ENCODE data around the gene IPPK.

IPPK gene

DNA sequence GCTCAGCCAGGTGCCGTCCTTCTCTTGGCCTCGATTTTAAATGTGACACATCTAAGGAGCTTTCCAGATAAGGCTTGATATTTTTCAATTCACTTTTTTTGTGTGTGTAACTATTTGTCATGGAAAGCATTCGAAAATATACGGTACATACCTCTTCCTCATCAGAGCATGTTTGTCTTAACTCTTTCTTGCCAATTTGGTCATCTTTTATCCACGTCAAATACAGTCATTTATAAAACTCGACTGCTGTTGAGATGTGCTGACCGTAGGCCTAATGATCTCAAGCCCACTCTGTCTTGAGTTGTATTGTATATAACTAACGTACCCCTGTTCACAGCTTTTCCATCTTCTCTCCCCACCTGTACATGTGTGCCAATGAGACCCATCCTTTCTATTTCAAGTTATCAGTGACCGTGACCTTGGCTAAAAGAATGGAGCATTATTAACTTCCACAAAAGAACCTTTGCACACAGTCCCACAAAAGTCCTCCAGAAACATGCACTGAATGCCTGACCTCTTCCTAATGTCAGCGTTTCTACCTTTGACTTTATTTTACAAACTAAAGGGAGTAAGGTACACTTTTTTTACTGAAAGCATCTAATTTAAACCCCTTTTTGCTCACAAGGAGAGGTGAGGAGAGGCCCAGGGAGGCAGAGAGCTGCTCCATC lies 61.6 kb downstream of the IPPK start:
- H3K27ac ChIP-seq = no peak overlapping the region
- TF ChIP-seq, protein P1, sequence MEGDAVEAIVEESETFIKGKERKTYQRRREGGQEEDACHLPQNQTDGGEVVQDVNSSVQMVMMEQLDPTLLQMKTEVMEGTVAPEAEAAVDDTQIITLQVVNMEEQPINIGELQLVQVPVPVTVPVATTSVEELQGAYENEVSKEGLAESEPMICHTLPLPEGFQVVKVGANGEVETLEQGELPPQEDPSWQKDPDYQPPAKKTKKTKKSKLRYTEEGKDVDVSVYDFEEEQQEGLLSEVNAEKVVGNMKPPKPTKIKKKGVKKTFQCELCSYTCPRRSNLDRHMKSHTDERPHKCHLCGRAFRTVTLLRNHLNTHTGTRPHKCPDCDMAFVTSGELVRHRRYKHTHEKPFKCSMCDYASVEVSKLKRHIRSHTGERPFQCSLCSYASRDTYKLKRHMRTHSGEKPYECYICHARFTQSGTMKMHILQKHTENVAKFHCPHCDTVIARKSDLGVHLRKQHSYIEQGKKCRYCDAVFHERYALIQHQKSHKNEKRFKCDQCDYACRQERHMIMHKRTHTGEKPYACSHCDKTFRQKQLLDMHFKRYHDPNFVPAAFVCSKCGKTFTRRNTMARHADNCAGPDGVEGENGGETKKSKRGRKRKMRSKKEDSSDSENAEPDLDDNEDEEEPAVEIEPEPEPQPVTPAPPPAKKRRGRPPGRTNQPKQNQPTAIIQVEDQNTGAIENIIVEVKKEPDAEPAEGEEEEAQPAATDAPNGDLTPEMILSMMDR (conservative IDR thresholded peaks at IDR 0.05) = no peak
- no peak for TF ChIP-seq ZFX (IDR thresholded peaks at IDR 0.05)

DNA sequence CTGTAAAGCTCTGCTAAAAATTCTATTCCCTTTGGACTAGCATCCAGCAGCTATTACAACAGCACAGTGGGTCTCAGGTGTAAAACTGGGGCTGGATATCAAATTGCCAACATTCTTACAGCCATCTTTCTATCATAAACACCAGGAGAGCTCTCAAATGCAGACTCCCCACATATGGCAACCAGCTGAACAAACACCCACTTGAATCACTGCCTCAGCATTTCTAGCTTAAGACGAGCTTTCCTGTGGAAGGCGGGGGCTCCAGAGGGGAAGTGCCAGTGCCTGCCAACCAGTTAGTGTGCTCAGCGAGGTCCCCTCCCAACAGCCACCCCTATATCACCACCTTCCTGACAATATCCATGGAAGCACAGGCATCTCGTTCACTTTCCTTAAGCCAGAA lies 62.2 kb downstream of the IPPK start:
- TF ChIP-seq ZFX (IDR thresholded peaks at IDR 0.05) = no peak
- TF ChIP-seq, protein P1 (conservative IDR thresholded peaks at IDR 0.05) = no peak

DNA sequence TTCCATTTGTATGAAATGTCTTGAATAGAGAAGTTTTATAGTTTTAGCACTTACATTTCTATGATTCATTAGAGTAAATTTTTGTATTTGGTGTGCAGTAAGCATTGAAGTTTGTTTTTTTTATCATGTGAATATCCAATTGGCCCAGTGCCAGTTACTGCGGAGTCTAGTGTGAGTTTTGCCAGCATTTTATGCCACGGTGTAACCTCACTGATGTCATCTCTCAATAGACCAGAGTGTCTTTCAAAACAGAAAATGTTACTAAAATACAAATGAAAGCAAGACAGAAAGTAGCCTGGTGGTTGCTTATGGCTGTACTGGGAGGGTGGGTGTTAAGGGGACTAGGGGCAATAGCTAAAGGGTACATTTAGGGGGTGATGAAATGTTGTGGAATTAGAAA lies 62.8 kb downstream of the IPPK start:
- TF ChIP-seq, protein P1 (conservative IDR thresholded peaks at IDR 0.05) = no peak
- no peak for TF ChIP-seq ZFX (IDR thresholded peaks at IDR 0.05)
- H3K27ac ChIP-seq = no peak overlapping the region

More for the DNA sequence above, 62.2 kb downstream of the IPPK start:
- no peak overlapping the region for H3K27ac ChIP-seq

DNA sequence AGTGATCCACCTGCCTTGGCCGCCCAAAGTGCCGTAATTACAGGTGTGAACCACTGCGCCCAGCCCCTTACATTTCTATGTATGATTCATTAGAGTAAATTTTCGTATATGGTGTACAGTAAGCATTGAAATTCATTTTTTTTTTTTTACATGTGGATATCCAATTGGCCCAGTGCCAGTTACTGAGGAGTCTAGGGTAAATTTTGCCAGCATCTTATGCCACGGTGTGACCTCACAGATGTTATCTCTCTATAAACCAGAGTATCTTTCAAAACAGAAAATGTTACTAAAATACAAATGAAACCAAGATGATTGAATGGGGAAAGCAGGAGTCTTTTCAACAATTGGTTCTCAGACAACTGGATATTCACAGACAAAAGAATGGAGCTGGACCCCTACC lies 64.7 kb downstream of the IPPK start:
- H3K27ac ChIP-seq = no peak overlapping the region
- no peak for TF ChIP-seq ZFX (IDR thresholded peaks at IDR 0.05)
- TF ChIP-seq, protein P1 (conservative IDR thresholded peaks at IDR 0.05) = no peak

DNA sequence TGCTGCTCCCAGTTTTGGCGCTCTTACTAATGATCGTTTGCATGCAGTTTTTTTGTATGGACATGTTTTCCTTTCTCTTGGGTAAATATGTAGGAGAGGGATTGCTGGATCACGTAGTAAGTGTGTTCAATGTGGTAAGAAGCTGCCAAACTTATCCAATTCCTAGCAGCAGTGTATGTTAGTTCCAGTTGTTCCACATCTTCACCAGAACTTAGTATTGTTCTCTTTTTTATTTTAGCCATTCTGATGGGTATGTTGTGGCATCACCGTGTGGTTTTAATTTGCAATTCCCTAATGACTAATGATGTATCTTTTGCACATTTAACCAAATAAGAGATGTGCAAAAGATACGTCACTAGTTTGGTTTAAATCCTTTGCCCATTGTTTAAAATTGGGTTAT lies 65.9 kb downstream of the IPPK start:
- no peak overlapping the region for H3K27ac ChIP-seq
- TF ChIP-seq, protein P1 (conservative IDR thresholded peaks at IDR 0.05) = no peak

DNA sequence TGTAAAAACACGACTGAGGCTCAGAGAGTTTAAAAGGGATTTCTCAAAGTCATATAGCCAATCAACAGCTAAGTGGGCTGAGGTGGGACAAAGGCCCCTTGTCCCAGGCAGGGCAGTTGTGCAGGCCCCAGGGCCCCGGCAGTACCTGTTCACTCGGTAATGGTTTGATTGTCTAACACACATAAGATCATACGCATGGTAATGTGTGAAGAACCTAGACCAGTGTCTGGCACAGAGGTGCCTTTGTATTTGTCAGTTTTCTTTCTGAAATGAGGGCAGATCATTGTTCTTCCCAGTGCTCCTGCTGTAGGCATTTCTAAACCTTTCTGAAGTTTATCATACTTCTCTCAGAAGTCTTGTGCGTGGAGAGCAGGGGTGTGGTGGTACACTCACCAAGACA lies 66.8 kb downstream of the IPPK start:
- TF ChIP-seq, protein P1 (conservative IDR thresholded peaks at IDR 0.05) = no peak
- no peak for TF ChIP-seq ZFX (IDR thresholded peaks at IDR 0.05)
- H3K27ac ChIP-seq = no peak overlapping the region

DNA sequence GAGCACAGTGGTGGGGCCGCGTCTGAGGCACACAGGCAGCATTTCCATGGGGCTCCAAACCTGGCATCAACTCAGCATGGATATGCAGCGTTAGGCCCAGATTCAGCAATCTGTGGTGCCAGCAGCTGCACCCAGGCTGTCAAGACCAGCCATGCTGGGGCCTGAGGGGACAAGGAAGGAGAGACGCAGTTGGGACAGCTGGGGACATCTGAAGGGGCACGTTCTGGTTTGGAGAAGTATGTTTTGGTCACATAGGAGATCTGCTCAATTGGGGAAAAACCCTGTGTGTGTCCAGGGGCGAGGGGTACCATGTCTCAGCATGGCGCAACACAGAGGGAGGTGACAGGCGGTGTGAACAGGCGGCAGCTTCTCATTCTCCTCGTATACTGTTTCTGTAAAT lies 67.5 kb downstream of the IPPK start:
- TF ChIP-seq, protein P1 (conservative IDR thresholded peaks at IDR 0.05) = no peak
- TF ChIP-seq ZFX (IDR thresholded peaks at IDR 0.05) = no peak
- H3K27ac ChIP-seq = no peak overlapping the region
